GM13976 (cell line): ENCODE results near the gene IDS.

Source experiments
- DNase-seq: peaks from one replicate; pipeline ENCODE4 v3.0.0; 2012; ENCODE audit warnings: low spot score
- CTCF ChIP-seq: IDR thresholded peaks from 2 replicates; pipeline ENCODE4 v1.5.1; 2012; ENCODE audit warnings: borderline replicate concordance, mild to moderate bottlenecking; ENCODE audit not compliant: insufficient read depth; ENCODE audit errors: extremely low read depth, missing control alignments, control extremely low read depth
- in situ Hi-C: fragments of 300-500 bp; cut with MboI; formaldehyde crosslinking; loops from one replicate; pipeline ENCODE4 v1.12.0; 2022; ENCODE audit warnings: low sequenced_read_pairs, mixed read lengths, inconsistent platforms; ENCODE audit not compliant: unreplicated experiment

The IDS gene

GRCh38 chrX:149499766-149500165 is 5.3 kb downstream of the IDS start:
- in situ Hi-C loops = loop anchor here (25.0 kb wide), 1 partner anchor 138 kb away; the partner anchor contains the start of gene TMEM185A
- TF ChIP-seq CTCF = no peak
- DNase-seq = no peak

DNA sequence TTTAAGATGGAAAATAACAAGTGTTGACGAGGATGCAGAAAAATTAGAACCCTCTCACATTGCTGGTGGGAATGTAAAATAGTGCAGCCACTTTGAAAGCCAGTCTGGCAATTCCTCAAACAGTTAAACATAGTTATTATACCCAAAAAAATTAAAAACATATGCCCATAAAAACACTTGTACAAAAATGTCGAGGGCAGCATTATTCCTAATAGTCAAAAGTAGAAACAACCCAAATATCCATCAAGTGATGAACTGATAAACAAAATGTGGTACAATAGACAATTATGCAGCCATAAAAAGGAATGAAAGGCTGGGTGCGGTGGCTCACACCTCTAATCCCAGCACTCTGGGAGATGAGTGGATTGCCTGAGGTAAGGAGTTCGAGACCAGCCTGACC is 6.3 kb downstream of the IDS start:
- TF ChIP-seq CTCF = no peak
- no peak for DNase-seq
- in situ Hi-C loops = no loop called here

DNA sequence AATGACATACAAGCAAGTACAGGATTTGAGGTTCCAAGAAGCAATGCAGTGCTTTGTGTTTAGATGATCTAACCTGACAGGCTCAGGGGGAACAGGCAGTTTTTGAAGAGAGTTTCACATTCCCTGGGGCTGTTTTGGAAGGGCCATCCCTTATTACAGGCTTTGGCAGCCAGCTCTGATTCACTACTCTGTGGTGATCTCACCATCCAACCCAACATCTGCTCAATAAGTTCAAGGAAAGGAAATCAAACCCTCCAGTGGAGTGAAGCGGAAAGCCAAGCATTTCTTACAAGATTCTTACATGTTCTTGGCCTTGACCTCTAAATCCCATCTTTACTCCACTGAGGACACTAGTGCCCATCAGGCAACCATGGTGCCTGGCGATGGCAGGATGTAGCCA is 7.5 kb downstream of the IDS start:
- no peak for TF ChIP-seq CTCF
- DNase-seq = no peak
- in situ Hi-C loops = no loop called here

- in situ Hi-C loops = no loop called here
- TF ChIP-seq CTCF = no peak
- DNase-seq = no peak
These were observed 8.1 kb downstream of the IDS start for GRCh38 chrX:149497054-149497453.

DNA sequence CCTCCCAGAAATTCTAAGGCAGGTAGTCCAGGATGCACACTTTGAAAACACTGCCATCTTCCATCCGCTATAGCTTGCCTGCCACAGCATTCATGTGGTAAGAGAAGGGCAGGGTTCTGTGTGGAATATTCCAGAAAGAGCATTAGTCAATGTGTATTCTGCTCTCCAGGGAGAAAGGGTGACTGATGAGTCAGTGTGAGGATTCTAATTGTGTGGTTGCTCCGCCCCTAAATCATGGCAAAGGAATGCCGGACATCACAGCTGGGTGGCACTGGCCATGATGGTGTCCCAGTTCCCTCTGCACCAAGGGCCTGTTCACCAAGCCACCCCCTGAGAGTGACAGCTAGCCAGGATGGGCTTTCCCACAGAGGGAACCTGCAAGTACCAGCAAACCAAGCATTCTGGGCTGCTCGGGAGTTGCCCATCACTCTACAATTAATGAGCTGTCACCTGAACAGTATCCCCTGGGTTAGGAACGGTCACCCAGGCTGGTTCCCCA is 9.5 kb downstream of the IDS start:
- DNase-seq = no peak
- TF ChIP-seq CTCF = no peak

GRCh38 chrX:149494844-149495565 is 10.1 kb downstream of the IDS start:
- in situ Hi-C loops = no loop called here
- TF ChIP-seq CTCF = no peak
- no peak for DNase-seq

More for the DNA sequence above, 9.5 kb downstream of the IDS start:
- in situ Hi-C loops = no loop called here
